Activated B cell treated with CpG ODN at 0.5 μM for 24 hours (primary cell): ENCODE measurements around the gene ALDH1L1. TPM values are rescaled to one million over a fixed set of nuclear protein-coding genes. Genes with fewer than 3 reads are reported as not detected.

Experiments
- ATAC-seq: fragments of 200-7000 bp; cut with Tn5 transposase; one replicate; pipeline ENCODE4 v1.10.0; 2021; ENCODE audit warnings: low read depth, mild to moderate bottlenecking, moderate library complexity
- CTCF ChIA-PET: fragments of 350-600 bp; sonication (Branson Sonifier 250); formaldehyde crosslinking; loops from one replicate; lab custom pipeline; 2021; ENCODE audit warnings: antibody characterized with exemption; lab: Charles Lee
- POLR2A ChIA-PET: fragments of 350-600 bp; sonication (Branson Sonifier 250); formaldehyde crosslinking; loops from one replicate; lab custom pipeline; 2021; ENCODE audit warnings: antibody characterized with exemption; lab: Charles Lee
- DNase-seq: peaks from one replicate; pipeline ENCODE4 v3.0.0; 2022
- H3K27ac Mint-ChIP-seq: one replicate; pipeline ENCODE4 v1.8.0; 2020; ENCODE audit warnings: mixed read lengths
- H3K27me3 Mint-ChIP-seq: one replicate; pipeline ENCODE4 v1.8.0; 2021; ENCODE audit warnings: mixed read lengths
- H3K36me3 Mint-ChIP-seq: one replicate; pipeline ENCODE4 v1.8.0; 2021; ENCODE audit warnings: low read depth, mixed read lengths
- H3K4me1 Mint-ChIP-seq: one replicate; pipeline ENCODE4 v1.8.0; 2021; ENCODE audit warnings: mixed read lengths
- H3K4me3 Mint-ChIP-seq: one replicate; pipeline ENCODE4 v1.8.0; 2020; ENCODE audit warnings: mild to moderate bottlenecking, mixed read lengths
- H3K9me3 Mint-ChIP-seq: one replicate; pipeline ENCODE4 v1.8.0; 2020; ENCODE audit warnings: mixed read lengths
- CTCF ChIP-seq: fragments of 200-600 bp; IDR thresholded peaks from one replicate; pipeline ENCODE4 v1.8.0; 2022; ENCODE audit warnings: antibody characterized with exemption, mild to moderate bottlenecking
- intact Hi-C: fragments of 100-400 bp; cut with micrococcal nuclease; formaldehyde crosslinking; loops from one replicate; pipeline ENCODE4 v1.15.1; 2024
- total RNA-seq: library from RNA; stranded (reverse); gene quantifications from 2 replicates; pipeline ENCODE4 v1.2.3, GENCODE V29; 2022

ALDH1L1 gene
- total RNA-seq, 1 donor from 2014 or later: not detected

- Mint-ChIP-seq H3K36me3 (no peaks in the 10 kb centered on the region), H3K9me3 (no peaks in the 10 kb centered on the region), H3K4me3 (no peak overlapping the region), H3K27ac (no peak overlapping the region), H3K27me3 (no peaks in the 10 kb centered on the region), H3K4me1 (no peaks in the 10 kb centered on the region)
- no peak for DNase-seq
- POLR2A ChIA-PET: no interaction called here
- CTCF ChIA-PET: no interaction called here
- no peak for TF ChIP-seq CTCF
- intact Hi-C loops: no loop called here
- ATAC-seq: no peak
These were observed 53.5 kb downstream of the ALDH1L1 start for GRCh38 chr3:126126811-126127431.

- ChIA-PET CTCF (no interaction called here), POLR2A (no interaction called here)
- no peak for ATAC-seq
- TF ChIP-seq CTCF: no peak
- Mint-ChIP-seq H3K27me3 (no peaks in the 10 kb centered on the region), H3K4me3 (no peak overlapping the region), H3K27ac (no peak overlapping the region), H3K9me3 (no peaks in the 10 kb centered on the region), H3K4me1 (no peaks in the 10 kb centered on the region), H3K36me3 (no peaks in the 10 kb centered on the region)
- DNase-seq: peak; percentile 3
- intact Hi-C loops: no loop called here
These were observed 54.1 kb downstream of the ALDH1L1 start for GRCh38 chr3:126126286-126126685.

- H3K36me3 Mint-ChIP-seq: no peaks in the 10 kb centered on the region
- intact Hi-C loops: no loop called here
- no peaks in the 10 kb centered on the region for H3K9me3 Mint-ChIP-seq
- TF ChIP-seq CTCF: no peak
- DNase-seq (peak; percentile 7), ATAC-seq (no peak)
- H3K27ac Mint-ChIP-seq: no peak overlapping the region
- CTCF ChIA-PET: no interaction called here
- no peak overlapping the region for H3K4me3 Mint-ChIP-seq
- POLR2A ChIA-PET: no interaction called here
- H3K27me3 Mint-ChIP-seq: no peaks in the 10 kb centered on the region
- no peaks in the 10 kb centered on the region for H3K4me1 Mint-ChIP-seq
These were observed 54.6 kb downstream of the ALDH1L1 start for GRCh38 chr3:126125781-126126251.

- Mint-ChIP-seq H3K4me1 (no peaks in the 10 kb centered on the region), H3K4me3 (no peak overlapping the region), H3K36me3 (no peaks in the 10 kb centered on the region), H3K27ac (no peak overlapping the region), H3K27me3 (no peaks in the 10 kb centered on the region), H3K9me3 (no peaks in the 10 kb centered on the region)
- ChIA-PET CTCF (no interaction called here), POLR2A (no interaction called here)
- ATAC-seq (no peak), DNase-seq (peak; percentile 7)
- intact Hi-C loops: no loop called here
- TF ChIP-seq CTCF: no peak
These were observed 55.0 kb downstream of the ALDH1L1 start for GRCh38 chr3:126125341-126125740.

- TF ChIP-seq CTCF: no peak
- CTCF ChIA-PET: no interaction called here
- no peaks in the 10 kb centered on the region for H3K4me1 Mint-ChIP-seq
- no peaks in the 10 kb centered on the region for H3K27me3 Mint-ChIP-seq
- H3K4me3 Mint-ChIP-seq: no peak overlapping the region
- POLR2A ChIA-PET: no interaction called here
- no peaks in the 10 kb centered on the region for H3K36me3 Mint-ChIP-seq
- intact Hi-C loops: no loop called here
- no peak overlapping the region for H3K27ac Mint-ChIP-seq
- no peak for DNase-seq
- ATAC-seq: no peak
- no peaks in the 10 kb centered on the region for H3K9me3 Mint-ChIP-seq
These were observed 55.5 kb downstream of the ALDH1L1 start for GRCh38 chr3:126124896-126125295.
